Breast epithelium (tissue), 3 donors: ENCODE data around the gene POFUT2.

Experiments used
- CTCF ChIP-seq, 3 donors: fragments of 450-650 bp; IDR thresholded peaks; one replicate each; pipeline ENCODE4 v1.5.1; 2016 to 2017; ENCODE audit warnings: antibody characterized with exemption in 3 of 3, mild to moderate bottlenecking in 3 of 3, moderate library complexity in 3 of 3
- POLR2A ChIP-seq: fragments of 450-650 bp; IDR thresholded peaks from one replicate; pipeline ENCODE4 v1.6.1; 2016; ENCODE audit warnings: antibody characterized with exemption, mild to moderate bottlenecking, moderate library complexity
- POLR2AphosphoS5 ChIP-seq, 3 donors: sonication (generic); formaldehyde crosslinking; IDR thresholded peaks; one replicate each; pipeline ENCODE4 v1.6.1; 2017; ENCODE audit warnings: antibody characterized with exemption in 3 of 3

DNA sequence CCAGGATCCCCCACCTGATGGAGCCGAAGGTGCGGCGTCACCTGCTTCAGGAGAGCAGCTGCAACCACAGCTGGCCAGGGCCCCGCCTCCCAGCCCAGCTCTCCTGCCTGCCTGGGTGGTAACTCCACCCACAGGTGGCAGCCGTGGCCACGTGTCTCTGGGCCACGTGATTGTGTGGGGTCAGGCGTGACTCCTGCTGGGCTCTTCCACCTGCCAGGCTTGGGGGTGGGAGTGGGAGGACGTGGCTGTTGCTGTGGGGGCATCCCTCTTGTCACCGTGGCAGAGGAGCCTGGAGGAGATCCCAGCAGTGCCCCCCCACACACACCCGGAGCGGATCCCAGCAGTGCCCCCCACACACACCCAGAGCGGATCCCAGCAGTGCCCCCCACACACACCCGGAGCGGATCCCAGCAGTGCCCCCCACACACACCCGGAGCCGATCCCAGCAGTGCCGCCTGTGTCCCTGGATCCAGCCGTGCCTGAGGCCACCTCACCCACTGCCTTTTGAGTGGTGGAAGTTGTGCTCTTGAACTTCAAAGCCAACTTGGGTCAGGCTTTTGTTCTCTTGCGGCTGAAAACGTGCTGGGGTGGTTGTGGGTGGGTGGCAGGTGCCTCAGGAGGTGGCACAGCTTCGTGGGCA, 32.2 kb downstream of the POFUT2 start:
- TF ChIP-seq CTCF (IDR thresholded peaks at IDR 0.05) (no peak), POLR2AphosphoS5 (IDR thresholded peaks at IDR 0.05) (no peak), POLR2A (no peak)
